HEK293 (cell line): Measurements from ENCODE around the gene HIP1.

Source experiments
- CTCF ChIP-seq: fragments of 450-650 bp; formaldehyde crosslinking; IDR thresholded peaks from 2 replicates; pipeline ENCODE4 v1.5.1; 2016; ENCODE audit warnings: missing biosample characterization, missing genetic modification characterization
- HOXA7 ChIP-seq: sonication (generic); formaldehyde crosslinking; IDR thresholded peaks from 2 replicates; pipeline ENCODE4 v1.8.1; 2022; ENCODE audit warnings: missing genetic modification reagents, borderline replicate concordance
- MZF1 ChIP-seq: fragments of 450-650 bp; formaldehyde crosslinking; IDR thresholded peaks from 2 replicates; pipeline ENCODE4 v1.5.1; 2017; ENCODE audit warnings: missing biosample characterization, missing genetic modification characterization, borderline replicate concordance
- PRDM1 ChIP-seq: fragments of 450-650 bp; formaldehyde crosslinking; IDR thresholded peaks from 2 replicates; pipeline ENCODE4; 2016; ENCODE audit warnings: missing biosample characterization, missing genetic modification characterization
- SETDB1 ChIP-seq: IDR thresholded peaks from one replicate; pipeline ENCODE4 v1.6.1; 2017; ENCODE audit warnings: mild to moderate bottlenecking, low read length, moderate library complexity, mixed read lengths; ENCODE audit not compliant: insufficient read length
- ZNF155 ChIP-seq: fragments of 450-650 bp; formaldehyde crosslinking; IDR thresholded peaks from 2 replicates; pipeline ENCODE4 v1.5.1; 2016; ENCODE audit warnings: missing biosample characterization, missing genetic modification characterization
- ZNF324 ChIP-seq: fragments of 450-650 bp; formaldehyde crosslinking; IDR thresholded peaks from 2 replicates; pipeline ENCODE4 v1.5.1; 2016; ENCODE audit warnings: missing biosample characterization, missing genetic modification characterization
- ZNF449 ChIP-seq: fragments of 450-650 bp; formaldehyde crosslinking; IDR thresholded peaks from 2 replicates; pipeline ENCODE4 v1.5.1; 2017; ENCODE audit warnings: missing biosample characterization, mild to moderate bottlenecking, missing genetic modification characterization, moderate library complexity
- ZNF571 ChIP-seq: fragments of 450-650 bp; formaldehyde crosslinking; IDR thresholded peaks from 2 replicates; pipeline ENCODE4 v1.5.0; 2017; ENCODE audit warnings: missing biosample characterization, missing genetic modification characterization
- ZSCAN23 ChIP-seq: fragments of 450-650 bp; formaldehyde crosslinking; IDR thresholded peaks from 2 replicates; pipeline ENCODE4 v1.5.1; 2016; ENCODE audit warnings: missing biosample characterization, missing genetic modification characterization

GRCh38 chr7:75771224-75771623, 32.5 kb upstream of the HIP1 start:
- no peak for TF ChIP-seq CTCF (tag by site-specific recombination)
- TF ChIP-seq ZNF449 (tag by site-specific recombination): no peak
- TF ChIP-seq ZSCAN23: no peak
- no peak for TF ChIP-seq ZNF155 (tag by site-specific recombination)
- TF ChIP-seq ZNF324 (tag by site-specific recombination): no peak
- TF ChIP-seq MZF1 (tag by site-specific recombination): no peak
- no peak for TF ChIP-seq PRDM1
- TF ChIP-seq ZNF571 (tag by site-specific recombination): no peak
- no peak for TF ChIP-seq SETDB1
- TF ChIP-seq HOXA7 (CRISPR knock-in tag): no peak
